NCI-H510A treated with DMSO at 0.1 percent for 48 hours (cell line): ENCODE results near the gene PDZK1.
"Not testable (repeated sequence)": the region's sequence is repeated elsewhere in the genome, so short reads cannot be mapped to it uniquely, and the experiment has no call there.

Experiments
- DNase-seq: peaks from one replicate; lab custom pipeline; 2025; lab: John Stamatoyannopoulos, UW

PDZK1 gene

DNA sequence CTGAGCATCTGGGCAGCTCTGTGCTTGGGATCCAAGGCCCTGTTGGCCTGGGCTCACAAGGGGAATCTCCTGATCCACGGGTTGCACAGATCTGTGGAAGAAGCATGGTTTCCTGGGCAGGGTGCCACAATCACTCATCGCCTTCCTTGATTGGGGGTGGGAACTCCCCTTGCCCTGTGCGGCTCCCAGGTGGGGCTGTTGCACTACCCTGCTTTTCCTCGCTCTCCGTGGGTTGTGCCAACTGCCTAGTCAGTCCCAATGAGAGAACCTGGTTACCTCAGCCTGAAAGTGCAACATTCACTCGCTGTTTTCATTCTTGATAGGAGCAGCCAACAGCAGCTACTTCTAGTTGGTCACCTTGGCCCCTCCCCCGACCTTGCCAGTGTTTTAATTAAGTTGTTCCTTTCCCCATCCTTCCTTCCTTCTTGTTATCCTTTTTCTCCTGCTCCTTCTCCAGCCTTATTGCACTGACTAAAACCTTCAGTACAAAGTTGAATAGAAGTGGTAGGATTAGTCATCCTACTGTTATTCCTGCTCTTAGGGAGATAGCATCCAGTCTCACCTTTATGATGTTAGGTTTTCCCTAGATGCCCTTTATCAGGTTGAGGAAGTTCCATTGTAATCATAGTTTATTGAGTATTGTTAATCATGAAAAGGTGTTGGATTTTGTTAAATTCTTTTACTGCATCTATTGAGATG lies 50.8 kb downstream of the PDZK1 start:
- not testable (repeated sequence) for DNase-seq

DNA sequence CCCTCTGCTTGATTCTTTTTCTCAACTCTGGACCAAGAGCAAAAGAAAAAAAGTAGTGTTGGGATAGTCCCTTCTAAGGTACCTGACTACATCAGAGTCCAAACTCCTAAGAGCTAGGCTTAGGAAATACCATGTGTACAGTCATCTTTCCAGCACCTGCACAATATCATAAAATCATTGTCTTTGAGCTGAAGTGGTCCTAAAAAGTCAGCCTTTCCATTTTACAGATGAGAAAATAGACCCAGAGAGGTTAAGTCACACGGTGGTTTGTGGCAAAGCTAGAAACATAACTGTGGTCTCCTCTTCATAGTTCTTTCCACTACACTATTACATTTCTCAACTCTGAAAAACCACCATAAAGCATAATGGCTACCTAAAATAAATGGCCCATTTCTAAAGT lies 63.2 kb downstream of the PDZK1 start:
- DNase-seq = not testable (repeated sequence)

- not testable (repeated sequence) for DNase-seq
These were observed 65.3 kb downstream of the PDZK1 start for GRCh38 chr1:145641886-145642285.

DNA sequence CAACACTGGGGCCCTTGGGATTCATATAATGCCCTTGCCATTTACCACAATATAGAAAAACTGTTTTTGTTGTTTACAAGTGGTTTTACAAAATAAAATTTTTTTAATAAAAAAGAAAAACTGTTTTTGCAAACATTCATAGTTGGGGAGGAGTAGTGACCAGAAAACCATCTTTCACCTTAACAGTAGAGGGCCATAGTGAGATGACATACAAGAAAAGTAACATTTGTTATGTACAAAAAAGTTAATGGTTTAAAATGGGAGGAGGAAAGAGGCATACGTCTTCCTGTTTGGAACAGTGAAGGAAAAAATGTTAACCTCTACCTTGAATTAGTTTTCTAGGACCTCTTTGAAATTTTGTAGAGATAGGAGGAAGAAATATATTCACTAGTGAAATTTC lies 70.9 kb downstream of the PDZK1 start:
- DNase-seq = not testable (repeated sequence)

- DNase-seq = not testable (repeated sequence)
These were observed 85.0 kb downstream of the PDZK1 start for GRCh38 chr1:145622177-145622576.
